ENCODE measurements around the gene MAGEH1.

DNA sequence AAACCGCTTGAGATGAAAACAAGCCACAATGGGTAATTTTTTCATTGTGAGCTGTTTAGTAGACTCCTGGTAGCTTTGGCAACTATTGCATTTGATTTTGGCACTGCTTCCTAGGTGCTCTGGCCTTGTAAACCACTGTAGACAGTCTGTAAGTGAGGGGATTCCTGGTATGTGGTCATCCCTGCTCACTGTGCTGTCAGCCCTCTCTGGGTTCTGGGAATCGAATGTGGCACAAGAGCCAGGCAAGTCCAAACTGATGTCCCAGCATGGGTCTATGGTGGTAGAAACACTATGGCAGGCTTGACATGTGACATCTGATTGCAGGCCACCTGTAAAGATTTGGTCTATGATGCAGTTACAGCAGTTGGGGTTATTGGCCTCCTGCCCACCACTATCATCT, 35.2 kb downstream of the MAGEH1 start:
- TF ChIP-seq, protein P1, sequence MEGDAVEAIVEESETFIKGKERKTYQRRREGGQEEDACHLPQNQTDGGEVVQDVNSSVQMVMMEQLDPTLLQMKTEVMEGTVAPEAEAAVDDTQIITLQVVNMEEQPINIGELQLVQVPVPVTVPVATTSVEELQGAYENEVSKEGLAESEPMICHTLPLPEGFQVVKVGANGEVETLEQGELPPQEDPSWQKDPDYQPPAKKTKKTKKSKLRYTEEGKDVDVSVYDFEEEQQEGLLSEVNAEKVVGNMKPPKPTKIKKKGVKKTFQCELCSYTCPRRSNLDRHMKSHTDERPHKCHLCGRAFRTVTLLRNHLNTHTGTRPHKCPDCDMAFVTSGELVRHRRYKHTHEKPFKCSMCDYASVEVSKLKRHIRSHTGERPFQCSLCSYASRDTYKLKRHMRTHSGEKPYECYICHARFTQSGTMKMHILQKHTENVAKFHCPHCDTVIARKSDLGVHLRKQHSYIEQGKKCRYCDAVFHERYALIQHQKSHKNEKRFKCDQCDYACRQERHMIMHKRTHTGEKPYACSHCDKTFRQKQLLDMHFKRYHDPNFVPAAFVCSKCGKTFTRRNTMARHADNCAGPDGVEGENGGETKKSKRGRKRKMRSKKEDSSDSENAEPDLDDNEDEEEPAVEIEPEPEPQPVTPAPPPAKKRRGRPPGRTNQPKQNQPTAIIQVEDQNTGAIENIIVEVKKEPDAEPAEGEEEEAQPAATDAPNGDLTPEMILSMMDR (IDR thresholded peaks at IDR 0.05) = no peak
- TF ChIP-seq POLR2A (IDR thresholded peaks at IDR 0.05) (no peak), POLR2AphosphoS5 (IDR thresholded peaks at IDR 0.05) (no peak)
